GM21717 (cell line): ENCODE data around the gene PDGFRB.

Source experiments
- ATAC-seq: cut with Tn5 transposase; IDR thresholded peaks from one replicate; pipeline ENCODE4 v1.9.1; 2021; ENCODE audit warnings: mild to moderate bottlenecking, moderate library complexity; ENCODE audit not compliant: unreplicated experiment

Gene PDGFRB

GRCh38 chr5:150133581-150134197 is 22.0 kb downstream of the PDGFRB start:
- no peak for ATAC-seq

- ATAC-seq = no peak
Measured at GRCh38 chr5:150132740-150133139, 22.9 kb downstream of the PDGFRB start.

GRCh38 chr5:150131978-150132694 is 23.5 kb downstream of the PDGFRB start:
- ATAC-seq = no peak

GRCh38 chr5:150131461-150131860 is 24.2 kb downstream of the PDGFRB start:
- no peak for ATAC-seq

GRCh38 chr5:150130493-150130922 is 25.1 kb downstream of the PDGFRB start:
- ATAC-seq = no peak

- ATAC-seq = no peak
Measured at GRCh38 chr5:150129813-150130492, 25.7 kb downstream of the PDGFRB start.

GRCh38 chr5:150129454-150129812 is 26.2 kb downstream of the PDGFRB start:
- ATAC-seq = no peak

GRCh38 chr5:150126921-150127265 is 28.8 kb downstream of the PDGFRB start:
- ATAC-seq = no peak

GRCh38 chr5:150126199-150126920 is 29.3 kb downstream of the PDGFRB start:
- ATAC-seq = no peak

GRCh38 chr5:150125334-150125733 is 30.3 kb downstream of the PDGFRB start:
- no peak for ATAC-seq

- ATAC-seq = no peak
Measured at GRCh38 chr5:150124596-150124995, 31.0 kb downstream of the PDGFRB start.

- ATAC-seq = no peak
Measured at GRCh38 chr5:150124111-150124557, 31.5 kb downstream of the PDGFRB start.

GRCh38 chr5:150123542-150123941 is 32.1 kb downstream of the PDGFRB start:
- no peak for ATAC-seq

GRCh38 chr5:150122536-150123481 is 32.8 kb downstream of the PDGFRB start:
- ATAC-seq = no peak

- peak; percentile 75 for ATAC-seq
Measured at GRCh38 chr5:150122158-150122510, 33.5 kb downstream of the PDGFRB start.

- ATAC-seq = no peak
Measured at GRCh38 chr5:150121448-150122157, 34.0 kb downstream of the PDGFRB start.

- no peak for ATAC-seq
Measured at GRCh38 chr5:150120617-150121447, 34.8 kb downstream of the PDGFRB start.

GRCh38 chr5:150120062-150120441 is 35.6 kb downstream of the PDGFRB start:
- ATAC-seq = no peak
